Vagina (tissue), 2 donors: Measurements from ENCODE around the gene AMBRA1. TPM values are rescaled to one million over a fixed set of nuclear protein-coding genes. Genes with fewer than 3 reads are reported as not detected.

Experiments
- DNase-seq, 2 donors: peaks; one replicate each; pipeline ENCODE4 v3.0.0-alpha.2; 2017; ENCODE audit errors: extremely low spot score in 2 of 2
- H3K27ac ChIP-seq: fragments of 200-600 bp; sonication (generic); one replicate; pipeline ENCODE4 v1.5.1; 2019
- H3K27me3 ChIP-seq: fragments of 200-600 bp; sonication (generic); one replicate; pipeline ENCODE4 v1.5.1; 2019
- H3K36me3 ChIP-seq, 2 donors: fragments of 200-600 bp; sonication (generic); one replicate each; pipeline ENCODE4 v1.5.1; 2017 to 2019
- H3K4me1 ChIP-seq: fragments of 200-600 bp; sonication (generic); one replicate; pipeline ENCODE4 v1.5.1; 2019
- H3K4me3 ChIP-seq, 2 donors: fragments of 200-600 bp; sonication (generic); 1 replicate in 1 of 2; 2 replicates in 1 of 2; pipeline ENCODE4 v1.5.1; 2016 to 2019
- H3K9me3 ChIP-seq: fragments of 200-600 bp; sonication (generic); one replicate; pipeline ENCODE4 v1.5.1; 2019
- CTCF ChIP-seq, 3 experiments: fragments of 450-650 bp in 2 of 3; fragments of 200-600 bp in 1 of 3; sonication (generic) in 1 of 3; IDR thresholded peaks; one replicate each; pipeline ENCODE4 v1.5.1; 2017 to 2019; ENCODE audit warnings: antibody characterized with exemption in 3 of 3, mild to moderate bottlenecking in 2 of 3, moderate library complexity in 2 of 3
- POLR2A ChIP-seq, 2 donors: fragments of 450-650 bp; IDR thresholded peaks; one replicate each; pipeline ENCODE4 v1.6.1; 2017; ENCODE audit warnings: antibody characterized with exemption in 2 of 2, mild to moderate bottlenecking in 2 of 2, moderate library complexity in 2 of 2
- POLR2AphosphoS5 ChIP-seq, 2 donors: sonication (generic); formaldehyde crosslinking; IDR thresholded peaks; one replicate each; pipeline ENCODE4 v1.9.0; 2017; ENCODE audit warnings: antibody characterized with exemption in 2 of 2, mild to moderate bottlenecking in 2 of 2, low read depth in 1 of 2; ENCODE audit not compliant: insufficient read depth in 1 of 2
- intact Hi-C: fragments of 100-400 bp; cut with DNase I; formaldehyde crosslinking; loops from one replicate; pipeline ENCODE4 v1.15.1; 2023
- microRNA-seq: library from miRNA; unstranded; fragments of <30 nt; microRNA quantifications from one replicate; pipeline ENCODE4, GENCODE V29; 2017; ENCODE audit warnings: borderline number of aligned reads, borderline replicate concordance
- small RNA-seq: library from RNA; depleted of rRNA; stranded (forward); fragments of <200 nt; gene quantifications from one replicate; pipeline ENCODE3, GENCODE V24; 2016
- total RNA-seq: library from RNA; depleted of rRNA; stranded (reverse); fragments of >200 nt; gene quantifications from one replicate; pipeline ENCODE4 v1.2.3, GENCODE V29; 2016

AMBRA1 gene
- total RNA-seq, 1 donor from 2014 or later, result 40.0 TPM

DNA sequence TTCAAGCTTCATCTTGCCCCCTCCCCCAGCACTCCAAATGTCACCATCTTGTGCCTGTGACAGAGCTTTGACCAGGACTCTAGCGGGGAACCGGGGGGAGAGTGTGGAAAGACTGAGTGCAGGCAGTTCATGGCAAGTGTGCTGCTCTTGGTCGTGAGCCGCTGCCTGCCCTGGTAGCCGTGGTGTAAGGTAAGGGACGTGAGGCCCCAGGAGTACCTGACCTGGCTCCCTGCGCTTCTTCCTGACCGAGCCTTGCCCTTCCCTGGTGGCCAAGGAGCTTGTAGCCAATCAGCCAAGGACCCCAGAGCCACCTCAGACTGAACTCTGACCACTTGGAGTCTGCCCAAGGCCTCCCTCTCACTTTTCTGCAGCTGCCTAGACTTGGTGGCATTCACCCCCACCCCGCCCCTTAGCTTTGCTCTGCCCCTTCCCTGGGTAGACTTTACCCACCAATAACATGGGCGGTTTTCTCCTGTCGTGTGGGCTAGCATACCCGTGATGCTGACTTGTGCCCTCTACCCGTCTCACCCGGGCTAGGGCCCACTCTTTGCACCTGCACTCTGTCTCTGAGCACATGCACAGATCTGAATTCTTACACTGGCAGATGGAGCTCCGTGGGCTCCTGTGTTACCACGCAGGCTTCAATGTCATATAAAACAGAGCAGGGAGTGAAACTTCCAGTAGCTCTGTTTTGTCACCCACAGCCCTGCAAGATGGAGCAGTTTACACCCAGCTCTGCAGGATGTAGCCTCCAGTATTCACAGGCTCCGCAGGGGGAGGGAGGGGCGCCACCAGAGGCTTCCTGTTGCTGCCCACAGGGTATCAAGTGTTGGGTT lies 245.0 kb downstream of the AMBRA1 start:
- no peaks in the 10 kb centered on the region for H3K27me3 ChIP-seq
- no peak for DNase-seq
- intact Hi-C loops, result no loop called here
- H3K36me3 ChIP-seq, result no peaks in the 10 kb centered on the region
- H3K4me1 ChIP-seq, result peaks cover 71% of the 10 kb centered on the region
- no peaks in the 10 kb centered on the region for H3K9me3 ChIP-seq
- TF ChIP-seq POLR2AphosphoS5 (IDR thresholded peaks at IDR 0.05; ENCODE audit: insufficient read depth in 1 of 2, low read depth in 1 of 2) (no peak), POLR2A (IDR thresholded peaks at IDR 0.05) (no peak), CTCF (IDR thresholded peaks at IDR 0.05) (no peak)
- H3K4me3 ChIP-seq, result peak overlapping the region; percentile 75 to 92
- H3K27ac ChIP-seq, result peak overlapping the region; percentile 76

DNA sequence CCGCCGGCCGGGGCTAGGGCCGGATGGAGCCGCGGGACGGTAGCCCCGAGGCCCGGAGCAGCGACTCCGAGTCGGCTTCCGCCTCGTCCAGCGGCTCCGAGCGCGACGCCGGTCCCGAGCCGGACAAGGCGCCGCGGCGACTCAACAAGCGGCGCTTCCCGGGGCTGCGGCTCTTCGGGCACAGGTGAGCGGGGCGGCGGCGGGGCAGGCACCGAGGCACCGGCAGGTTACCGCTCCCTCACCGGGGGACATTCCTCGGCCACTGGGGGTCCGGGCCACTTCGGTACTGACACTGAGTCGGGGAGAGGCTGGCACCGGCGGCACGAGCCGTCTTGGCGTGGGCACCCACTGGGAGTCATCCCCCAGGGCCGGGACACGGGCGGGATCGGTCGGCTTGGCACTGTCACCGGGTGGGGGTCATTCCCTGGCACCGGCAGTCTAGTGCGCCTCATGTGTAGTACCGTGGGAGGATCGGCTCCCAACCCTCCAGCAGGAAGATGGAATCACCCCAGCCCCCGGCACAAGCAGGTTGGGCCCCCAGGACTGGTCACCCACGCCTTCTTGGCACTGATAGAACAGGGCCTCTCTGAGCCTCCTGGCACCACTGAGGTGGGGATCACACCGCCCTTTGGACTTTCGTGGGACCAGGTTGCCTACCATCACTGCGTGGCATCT lies 246.0 kb downstream of the AMBRA1 start:
- Histone ChIP-seq H3K4me1 (peaks cover 63% of the 10 kb centered on the region), H3K9me3 (no peaks in the 10 kb centered on the region), H3K27ac (peak overlapping the region; percentile 76), H3K4me3 (peak overlapping the region; percentile 75 to 92), H3K27me3 (no peaks in the 10 kb centered on the region), H3K36me3 (no peaks in the 10 kb centered on the region)
- intact Hi-C loops, result no loop called here
- no peak for DNase-seq
- no peak for TF ChIP-seq POLR2AphosphoS5 (IDR thresholded peaks at IDR 0.05; ENCODE audit: insufficient read depth in 1 of 2, low read depth in 1 of 2)
- no peak for TF ChIP-seq POLR2A (IDR thresholded peaks at IDR 0.05)
- TF ChIP-seq CTCF (IDR thresholded peaks at IDR 0.05), result peak in 1 of 3 experiments; percentile 9

- H3K9me3 ChIP-seq, result no peaks in the 10 kb centered on the region
- no peaks in the 10 kb centered on the region for H3K36me3 ChIP-seq
- H3K4me3 ChIP-seq, result peak within 1 kb of the TSS; percentile 75 to 92
- no peak for TF ChIP-seq POLR2A (IDR thresholded peaks at IDR 0.05)
- peak in 1 of 2 donors; percentile 56 for TF ChIP-seq POLR2AphosphoS5 (IDR thresholded peaks at IDR 0.05; ENCODE audit: insufficient read depth in 1 of 2, low read depth in 1 of 2)
- peak; percentile 55 to 60 (median 57) for TF ChIP-seq CTCF (IDR thresholded peaks at IDR 0.05)
- no peak for DNase-seq
- intact Hi-C loops, result no loop called here
- H3K27ac ChIP-seq, result peak within 1 kb of the TSS; percentile 76
- no peaks in the 10 kb centered on the region for H3K27me3 ChIP-seq
- peaks cover 60% of the 10 kb centered on the region for H3K4me1 ChIP-seq
These were observed 246.8 kb downstream of the AMBRA1 start, which contains the start of gene DGKZ for GRCh38 chr11:46346886-46347636. Gene DGKZ, plus strand, starts transcription at chr11:46347463. Its CDS starts 197 bp downstream, at chr11:46347660.

Small RNA genes within 50 kb of the gene (microRNA-seq; reads per million reads assigned to microRNA genes)
- gene MIR3160-1 (not detected), gene MIR3160-2 (not detected), gene MIR4688 (not detected)

Small RNA genes within 50 kb of the gene (small RNA-seq; reads per million reads assigned to genes)
- gene MIR3160-1 (not detected), gene MIR4688 (not detected)

Other genes starting within 250 kb of the AMBRA1 start
- gene DGKZ, start 246.6 kb downstream of the AMBRA1 start, total RNA-seq, result 78.8 TPM
- gene MDK, start 212.4 kb downstream of the AMBRA1 start, total RNA-seq, result 142 TPM
- not detected for gene CHRM4, start 202.2 kb downstream of the AMBRA1 start, total RNA-seq
- 1.5 TPM for gene HARBI1, start 23.2 kb upstream of the AMBRA1 start, total RNA-seq
- 39.0 TPM for gene ATG13, start 23.5 kb upstream of the AMBRA1 start, total RNA-seq
- gene ARHGAP1, start 106.6 kb upstream of the AMBRA1 start, total RNA-seq, result 80.3 TPM
- gene ZNF408, start 107.0 kb upstream of the AMBRA1 start, total RNA-seq, result 12.5 TPM
- not detected for gene F2, start 125.2 kb upstream of the AMBRA1 start, total RNA-seq